Measurements from ENCODE around the gene POLQ. TPM values are rescaled to one million over a fixed set of nuclear protein-coding genes. Genes with fewer than 3 reads are reported as not detected.

The POLQ gene
- total RNA-seq, 1 donor from 2014 or later, result 1.0 TPM

DNA sequence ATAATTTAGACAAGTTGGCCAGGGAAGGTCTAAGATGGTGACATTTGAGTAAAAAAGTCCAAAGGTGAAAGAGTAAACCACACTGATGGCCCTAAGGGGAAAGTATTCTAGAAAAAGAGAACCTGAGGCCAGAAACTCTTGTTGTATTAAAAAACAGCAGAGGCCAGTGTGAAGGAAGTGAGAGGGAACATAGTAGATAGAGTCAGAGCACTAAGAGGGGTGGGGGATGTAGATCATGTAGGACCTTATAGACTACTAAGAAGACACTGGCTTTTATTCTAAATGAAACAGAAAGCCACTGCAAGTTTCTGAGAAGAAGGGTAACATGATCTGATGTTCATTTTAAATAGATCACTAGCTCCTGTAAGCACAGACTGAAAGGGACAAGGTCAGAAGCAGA is 14.5 kb downstream of the POLQ start:
- no peak overlapping the region for H3K27ac Mint-ChIP-seq (ENCODE audit: unreplicated experiment)
- H3K4me3 Mint-ChIP-seq (ENCODE audit: unreplicated experiment), result no peak overlapping the region
- no peaks in the 10 kb centered on the region for H3K27me3 Mint-ChIP-seq (ENCODE audit: low read depth)
- no peaks in the 10 kb centered on the region for H3K36me3 Mint-ChIP-seq (ENCODE audit: low read depth)
- no peaks in the 10 kb centered on the region for H3K9me3 Mint-ChIP-seq (ENCODE audit: low read depth)
- no peak for DNase-seq (ENCODE audit: low spot score)
- TF ChIP-seq, protein P1, sequence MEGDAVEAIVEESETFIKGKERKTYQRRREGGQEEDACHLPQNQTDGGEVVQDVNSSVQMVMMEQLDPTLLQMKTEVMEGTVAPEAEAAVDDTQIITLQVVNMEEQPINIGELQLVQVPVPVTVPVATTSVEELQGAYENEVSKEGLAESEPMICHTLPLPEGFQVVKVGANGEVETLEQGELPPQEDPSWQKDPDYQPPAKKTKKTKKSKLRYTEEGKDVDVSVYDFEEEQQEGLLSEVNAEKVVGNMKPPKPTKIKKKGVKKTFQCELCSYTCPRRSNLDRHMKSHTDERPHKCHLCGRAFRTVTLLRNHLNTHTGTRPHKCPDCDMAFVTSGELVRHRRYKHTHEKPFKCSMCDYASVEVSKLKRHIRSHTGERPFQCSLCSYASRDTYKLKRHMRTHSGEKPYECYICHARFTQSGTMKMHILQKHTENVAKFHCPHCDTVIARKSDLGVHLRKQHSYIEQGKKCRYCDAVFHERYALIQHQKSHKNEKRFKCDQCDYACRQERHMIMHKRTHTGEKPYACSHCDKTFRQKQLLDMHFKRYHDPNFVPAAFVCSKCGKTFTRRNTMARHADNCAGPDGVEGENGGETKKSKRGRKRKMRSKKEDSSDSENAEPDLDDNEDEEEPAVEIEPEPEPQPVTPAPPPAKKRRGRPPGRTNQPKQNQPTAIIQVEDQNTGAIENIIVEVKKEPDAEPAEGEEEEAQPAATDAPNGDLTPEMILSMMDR (IDR thresholded peaks at IDR 0.05), result no peak
- peaks cover 3% of the 10 kb centered on the region for H3K4me1 Mint-ChIP-seq (ENCODE audit: low read depth)

DNA sequence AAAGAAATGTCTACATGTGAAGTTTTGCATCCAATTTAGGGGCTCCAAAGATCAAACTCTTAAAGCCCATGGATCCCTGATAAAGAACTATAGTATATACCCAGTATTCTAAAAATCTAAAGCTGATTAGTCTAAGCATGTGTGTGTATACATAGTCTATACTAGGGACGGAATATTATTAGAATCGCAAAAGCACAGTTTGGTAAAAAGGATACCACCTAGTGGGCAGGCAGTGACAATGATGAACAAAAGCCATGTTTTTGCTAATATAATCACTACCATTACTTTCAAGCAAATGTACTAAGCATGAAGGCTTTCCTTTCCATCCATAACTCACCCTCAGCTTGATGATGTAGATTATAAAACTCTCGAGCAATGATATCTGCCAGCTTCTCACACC is 16.5 kb downstream of the POLQ start:
- H3K4me3 Mint-ChIP-seq (ENCODE audit: unreplicated experiment), result no peak overlapping the region
- TF ChIP-seq, protein P1 (IDR thresholded peaks at IDR 0.05), result peak; percentile 80
- H3K4me1 Mint-ChIP-seq (ENCODE audit: low read depth), result no peaks in the 10 kb centered on the region
- no peak for DNase-seq (ENCODE audit: low spot score)
- H3K27me3 Mint-ChIP-seq (ENCODE audit: low read depth), result no peaks in the 10 kb centered on the region
- no peaks in the 10 kb centered on the region for H3K36me3 Mint-ChIP-seq (ENCODE audit: low read depth)
- no peak overlapping the region for H3K27ac Mint-ChIP-seq (ENCODE audit: unreplicated experiment)
- no peaks in the 10 kb centered on the region for H3K9me3 Mint-ChIP-seq (ENCODE audit: low read depth)

DNA sequence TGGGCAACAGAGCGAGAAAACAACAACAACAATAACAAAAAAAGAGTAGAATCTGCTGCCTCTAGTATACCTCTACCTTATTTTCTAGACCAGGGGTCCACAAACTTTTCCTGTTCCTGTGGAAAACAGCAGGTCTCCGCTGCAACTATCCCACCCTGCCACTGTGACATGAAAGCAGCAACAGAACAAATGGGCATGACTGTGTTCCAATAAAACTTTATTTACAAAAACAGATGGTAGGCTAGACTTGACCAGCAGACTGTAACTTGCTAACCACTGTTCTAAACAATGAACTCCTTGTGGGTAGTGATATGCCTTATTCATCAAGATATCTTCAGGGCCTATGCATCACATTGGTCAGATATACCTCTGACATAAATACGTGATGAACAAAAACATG is 25.3 kb downstream of the POLQ start:
- H3K4me3 Mint-ChIP-seq (ENCODE audit: unreplicated experiment), result no peak overlapping the region
- peaks cover 11% of the 10 kb centered on the region for H3K4me1 Mint-ChIP-seq (ENCODE audit: low read depth)
- peaks cover 8% of the 10 kb centered on the region for H3K9me3 Mint-ChIP-seq (ENCODE audit: low read depth)
- DNase-seq (ENCODE audit: low spot score), result no peak
- TF ChIP-seq, protein P1 (IDR thresholded peaks at IDR 0.05), result no peak
- no peak overlapping the region for H3K27ac Mint-ChIP-seq (ENCODE audit: unreplicated experiment)
- H3K36me3 Mint-ChIP-seq (ENCODE audit: low read depth), result peaks cover 3% of the 10 kb centered on the region
- no peaks in the 10 kb centered on the region for H3K27me3 Mint-ChIP-seq (ENCODE audit: low read depth)

DNA sequence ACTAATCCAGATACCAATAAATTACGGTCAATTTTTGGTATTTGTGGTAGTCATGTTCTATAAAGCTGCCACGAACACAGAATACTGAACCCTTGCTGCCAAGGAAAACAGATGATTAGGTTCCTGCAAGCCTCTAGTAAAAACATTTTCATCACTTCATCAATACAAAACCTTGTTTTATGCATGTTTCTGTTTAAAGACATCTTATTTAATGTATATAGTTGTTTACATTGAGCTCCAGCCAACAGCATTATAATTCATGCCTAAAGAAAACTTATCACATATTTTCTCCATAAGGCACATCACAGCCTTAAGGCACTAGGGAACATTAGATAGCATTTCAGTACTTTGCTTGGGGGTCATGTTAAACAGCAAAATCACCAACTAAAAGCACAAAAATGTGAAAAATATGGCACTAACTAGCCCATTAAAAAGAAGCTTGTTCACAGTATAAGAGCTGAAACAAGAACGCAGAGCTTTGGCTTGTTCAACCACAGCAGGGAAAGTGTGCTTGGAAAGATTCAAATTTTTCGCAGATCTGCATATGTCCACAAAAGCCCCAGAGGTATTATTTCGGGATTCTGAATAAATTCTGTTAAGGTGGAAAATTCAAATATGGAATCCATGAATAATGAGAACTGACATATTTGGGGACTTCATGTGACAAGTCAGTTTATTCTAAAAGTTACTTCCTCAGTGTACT is 27.7 kb downstream of the POLQ start:
- TF ChIP-seq, protein P1 (IDR thresholded peaks at IDR 0.05), result no peak
- peaks cover 9% of the 10 kb centered on the region for H3K9me3 Mint-ChIP-seq (ENCODE audit: low read depth)
- H3K36me3 Mint-ChIP-seq (ENCODE audit: low read depth), result peaks cover 5% of the 10 kb centered on the region
- DNase-seq (ENCODE audit: low spot score), result no peak
- no peak overlapping the region for H3K4me3 Mint-ChIP-seq (ENCODE audit: unreplicated experiment)
- no peak overlapping the region for H3K27ac Mint-ChIP-seq (ENCODE audit: unreplicated experiment)
- H3K4me1 Mint-ChIP-seq (ENCODE audit: low read depth), result peaks cover 11% of the 10 kb centered on the region
- H3K27me3 Mint-ChIP-seq (ENCODE audit: low read depth), result no peaks in the 10 kb centered on the region

DNA sequence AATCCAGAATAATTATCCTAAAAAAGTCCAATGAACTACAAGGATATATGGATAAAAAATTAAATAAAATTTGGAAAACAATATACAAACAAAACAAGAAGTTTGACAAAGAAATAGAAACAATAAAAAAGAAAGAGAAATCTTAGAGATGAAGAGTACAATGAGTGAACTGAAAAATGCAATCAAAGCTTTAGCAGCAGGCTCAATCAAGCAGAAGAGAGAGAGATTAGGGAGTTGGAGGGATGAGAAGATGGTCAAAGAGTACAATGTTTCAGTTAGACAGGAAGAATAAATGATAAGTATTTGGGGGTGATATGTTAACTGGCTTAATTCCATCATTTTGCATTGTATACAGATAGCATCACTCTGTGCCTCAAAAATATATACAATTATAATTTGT is 29.9 kb downstream of the POLQ start:
- Mint-ChIP-seq H3K9me3 (ENCODE audit: low read depth) (peaks cover 9% of the 10 kb centered on the region), H3K4me1 (ENCODE audit: low read depth) (peaks cover 11% of the 10 kb centered on the region), H3K27me3 (ENCODE audit: low read depth) (no peaks in the 10 kb centered on the region), H3K27ac (ENCODE audit: unreplicated experiment) (no peak overlapping the region), H3K4me3 (ENCODE audit: unreplicated experiment) (no peak overlapping the region), H3K36me3 (ENCODE audit: low read depth) (peaks cover 5% of the 10 kb centered on the region)
- DNase-seq (ENCODE audit: low spot score), result no peak
- TF ChIP-seq, protein P1 (IDR thresholded peaks at IDR 0.05), result no peak
